ENCODE measurements around the gene C1QTNF8. TPM values are rescaled to one million over a fixed set of nuclear protein-coding genes. Genes with fewer than 3 reads are reported as not detected.

Gene C1QTNF8
- total RNA-seq, 1 experiment from 2014 or later = not detected

DNA sequence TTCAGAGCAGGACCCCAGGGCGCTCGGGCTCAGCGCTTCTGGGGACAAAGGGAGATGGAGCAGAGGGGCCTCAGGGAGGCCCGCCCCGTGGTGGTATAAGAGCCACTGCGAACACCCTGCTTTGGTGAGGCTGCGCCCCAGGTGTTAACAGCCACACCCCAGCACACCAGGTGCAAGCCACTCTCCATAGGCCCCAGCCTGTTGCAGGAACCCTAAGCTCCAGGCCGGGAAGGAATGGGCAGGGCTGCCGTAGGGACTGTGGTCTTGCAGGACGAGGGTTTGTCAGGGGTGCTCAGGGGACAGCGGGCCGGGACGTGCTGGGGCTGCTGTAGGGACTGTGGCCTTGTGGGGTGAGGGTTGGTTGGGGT lies 40.5 kb downstream of the C1QTNF8 start:
- DNase-seq = no peak
- ATAC-seq = no peak
- H3K9me2 ChIP-seq (replicated peaks; ENCODE audit: low read length) = no peaks in the 10 kb centered on the region
- H3K79me2 ChIP-seq (ENCODE audit: low read length) = no peaks in the 10 kb centered on the region
- no peaks in the 10 kb centered on the region for H3F3A ChIP-seq (ENCODE audit: low read length, unreplicated experiment)
- H3K4me2 ChIP-seq (ENCODE audit: low read length) = no peak overlapping the region
- ChIA-PET CTCF (no interaction called here), POLR2A (ENCODE audit: unreplicated experiment) (no interaction called here)
- H3K4me1 ChIP-seq (ENCODE audit: insufficient read depth, low read length) = no peaks in the 10 kb centered on the region
- H3K4me3 ChIP-seq (ENCODE audit: low read length) = no peak overlapping the region
- H3K27me3 ChIP-seq (ENCODE audit: low read length) = no peaks in the 10 kb centered on the region
- H3K9ac ChIP-seq (ENCODE audit: low read length) = no peak overlapping the region
- TF ChIP-seq, protein P1, sequence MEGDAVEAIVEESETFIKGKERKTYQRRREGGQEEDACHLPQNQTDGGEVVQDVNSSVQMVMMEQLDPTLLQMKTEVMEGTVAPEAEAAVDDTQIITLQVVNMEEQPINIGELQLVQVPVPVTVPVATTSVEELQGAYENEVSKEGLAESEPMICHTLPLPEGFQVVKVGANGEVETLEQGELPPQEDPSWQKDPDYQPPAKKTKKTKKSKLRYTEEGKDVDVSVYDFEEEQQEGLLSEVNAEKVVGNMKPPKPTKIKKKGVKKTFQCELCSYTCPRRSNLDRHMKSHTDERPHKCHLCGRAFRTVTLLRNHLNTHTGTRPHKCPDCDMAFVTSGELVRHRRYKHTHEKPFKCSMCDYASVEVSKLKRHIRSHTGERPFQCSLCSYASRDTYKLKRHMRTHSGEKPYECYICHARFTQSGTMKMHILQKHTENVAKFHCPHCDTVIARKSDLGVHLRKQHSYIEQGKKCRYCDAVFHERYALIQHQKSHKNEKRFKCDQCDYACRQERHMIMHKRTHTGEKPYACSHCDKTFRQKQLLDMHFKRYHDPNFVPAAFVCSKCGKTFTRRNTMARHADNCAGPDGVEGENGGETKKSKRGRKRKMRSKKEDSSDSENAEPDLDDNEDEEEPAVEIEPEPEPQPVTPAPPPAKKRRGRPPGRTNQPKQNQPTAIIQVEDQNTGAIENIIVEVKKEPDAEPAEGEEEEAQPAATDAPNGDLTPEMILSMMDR (conservative IDR thresholded peaks at IDR 0.05; ENCODE audit: low read depth, low read length) = no peak
- TF ChIP-seq EZH2phosphoT487 (IDR thresholded peaks at IDR 0.05; ENCODE audit: borderline replicate concordance, low read length) (no peak), EZH2 (IDR thresholded peaks at IDR 0.05; ENCODE audit: low read length, unreplicated experiment) (no peak)
- H3K27ac ChIP-seq (ENCODE audit: low read length) = no peak overlapping the region
- H3K9me3 ChIP-seq (ENCODE audit: low read length) = no peaks in the 10 kb centered on the region
- H4K20me1 ChIP-seq (ENCODE audit: low read length) = no peaks in the 10 kb centered on the region
- H2AFZ ChIP-seq (ENCODE audit: low read length) = no peak overlapping the region
- no peaks in the 10 kb centered on the region for H3K36me3 ChIP-seq (ENCODE audit: low read depth, low read length)
- BruUV-seq (replicated peaks) = no TSS peak
- intact Hi-C loops (cut with micrococcal nuclease) = no loop called here

DNA sequence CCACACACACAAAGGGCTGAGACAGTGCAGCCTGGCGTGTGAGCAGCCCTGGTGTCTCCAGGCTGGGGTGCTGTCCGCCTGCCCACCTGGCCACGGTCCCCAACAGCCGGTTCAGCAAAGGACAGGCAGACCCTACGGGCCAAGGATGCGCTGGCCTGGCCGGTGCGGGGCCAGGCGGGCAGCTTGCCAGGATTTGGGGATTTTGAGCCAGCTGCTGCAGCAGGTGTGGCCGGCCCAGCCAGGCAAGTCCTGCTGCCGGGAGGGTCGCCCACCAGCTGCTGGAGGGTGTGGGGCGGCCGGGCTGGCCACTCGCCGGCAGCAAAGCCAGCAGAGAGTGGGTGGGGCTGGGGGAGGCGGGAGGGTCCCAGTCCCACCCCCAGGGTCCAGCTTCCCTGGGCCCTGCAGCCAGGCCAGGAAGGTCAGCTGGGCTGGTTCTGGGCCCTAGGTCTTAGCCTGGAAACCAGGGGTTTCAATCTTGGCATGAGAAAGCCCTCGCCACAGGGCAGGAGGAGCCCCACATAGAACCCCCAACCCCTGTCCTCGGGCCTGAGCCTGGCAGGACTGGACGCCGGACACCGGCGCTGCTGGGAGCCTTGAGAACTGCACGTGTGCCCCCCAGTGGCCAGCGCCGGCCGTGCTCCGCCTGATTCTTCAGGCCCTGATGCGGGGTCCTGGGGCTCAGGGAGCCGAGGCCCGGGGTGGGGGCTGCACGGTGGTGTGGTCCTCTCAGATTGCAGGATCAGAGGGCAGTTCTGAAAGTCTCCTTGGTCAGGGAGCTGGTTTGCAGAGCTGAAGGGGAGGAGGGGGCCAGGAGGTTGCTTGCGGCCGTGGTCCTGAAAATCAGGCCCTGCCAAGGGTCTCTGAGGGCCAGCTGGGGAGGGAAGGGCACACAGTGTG lies 41.1 kb downstream of the C1QTNF8 start:
- no peaks in the 10 kb centered on the region for H3K4me1 ChIP-seq (ENCODE audit: insufficient read depth, low read length)
- H3K4me2 ChIP-seq (ENCODE audit: low read length) = no peak overlapping the region
- peak; percentile 80 for ATAC-seq
- peak; percentile 50 for DNase-seq
- intact Hi-C loops (cut with micrococcal nuclease) = no loop called here
- H3K9ac ChIP-seq (ENCODE audit: low read length) = no peak overlapping the region
- H4K20me1 ChIP-seq (ENCODE audit: low read length) = no peaks in the 10 kb centered on the region
- H2AFZ ChIP-seq (ENCODE audit: low read length) = no peak overlapping the region
- no peak overlapping the region for H3K4me3 ChIP-seq (ENCODE audit: low read length)
- H3K9me2 ChIP-seq (replicated peaks; ENCODE audit: low read length) = no peaks in the 10 kb centered on the region
- no peak overlapping the region for H3K27ac ChIP-seq (ENCODE audit: low read length)
- H3K27me3 ChIP-seq (ENCODE audit: low read length) = no peaks in the 10 kb centered on the region
- no peaks in the 10 kb centered on the region for H3K9me3 ChIP-seq (ENCODE audit: low read length)
- no peaks in the 10 kb centered on the region for H3K79me2 ChIP-seq (ENCODE audit: low read length)
- H3K36me3 ChIP-seq (ENCODE audit: low read depth, low read length) = no peaks in the 10 kb centered on the region
- ChIA-PET CTCF (no interaction called here), POLR2A (ENCODE audit: unreplicated experiment) (no interaction called here)
- TF ChIP-seq EZH2phosphoT487 (IDR thresholded peaks at IDR 0.05; ENCODE audit: borderline replicate concordance, low read length) = no peak
- no peak for TF ChIP-seq EZH2 (IDR thresholded peaks at IDR 0.05; ENCODE audit: low read length, unreplicated experiment)
- TF ChIP-seq, protein P1 (conservative IDR thresholded peaks at IDR 0.05; ENCODE audit: low read depth, low read length) = peak; percentile 76
- no peaks in the 10 kb centered on the region for H3F3A ChIP-seq (ENCODE audit: low read length, unreplicated experiment)
- no TSS peak for BruUV-seq (replicated peaks)

DNA sequence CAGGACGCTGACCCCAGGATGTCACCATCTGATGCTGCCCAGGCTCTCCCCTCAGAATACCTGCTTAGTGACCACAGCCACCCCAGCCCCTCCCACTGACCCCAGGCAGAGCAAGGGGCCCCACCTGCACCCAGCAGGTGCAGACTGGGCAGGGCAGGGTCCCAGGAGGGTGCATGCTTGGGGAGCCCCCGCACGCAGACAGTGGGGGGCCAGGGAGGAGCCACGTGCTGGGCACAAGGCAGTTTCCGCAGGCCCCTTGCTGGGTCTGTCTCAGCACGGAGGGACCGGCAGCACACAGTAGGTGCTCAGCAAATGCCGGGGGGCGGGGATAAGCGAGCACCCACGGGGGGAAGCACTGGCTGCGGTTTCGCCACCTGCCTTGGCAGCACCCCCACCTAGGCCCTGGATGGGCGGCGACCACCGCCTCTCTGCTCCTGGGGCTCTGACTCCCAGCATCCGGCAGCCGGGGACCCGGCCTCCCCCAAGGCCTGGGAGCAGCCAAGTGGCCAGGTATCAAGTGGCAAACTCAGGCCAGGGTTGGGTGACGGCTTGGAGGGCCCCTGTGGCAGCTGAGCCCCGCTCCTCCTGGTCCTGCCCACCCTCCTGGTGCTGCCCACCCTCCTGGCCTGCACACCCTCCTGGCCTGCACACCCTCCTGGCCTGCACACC lies 42.2 kb downstream of the C1QTNF8 start:
- H3K27ac ChIP-seq (ENCODE audit: low read length) = no peak overlapping the region
- H2AFZ ChIP-seq (ENCODE audit: low read length) = no peak overlapping the region
- no peaks in the 10 kb centered on the region for H3K79me2 ChIP-seq (ENCODE audit: low read length)
- ChIA-PET POLR2A (ENCODE audit: unreplicated experiment) (no interaction called here), CTCF (no interaction called here)
- no peak overlapping the region for H3K4me2 ChIP-seq (ENCODE audit: low read length)
- intact Hi-C loops (cut with micrococcal nuclease) = no loop called here
- H3K9me3 ChIP-seq (ENCODE audit: low read length) = no peaks in the 10 kb centered on the region
- H3K36me3 ChIP-seq (ENCODE audit: low read depth, low read length) = no peaks in the 10 kb centered on the region
- no peak for ATAC-seq
- no peaks in the 10 kb centered on the region for H3K4me1 ChIP-seq (ENCODE audit: insufficient read depth, low read length)
- BruUV-seq (replicated peaks) = no TSS peak
- no peaks in the 10 kb centered on the region for H4K20me1 ChIP-seq (ENCODE audit: low read length)
- TF ChIP-seq EZH2 (IDR thresholded peaks at IDR 0.05; ENCODE audit: low read length, unreplicated experiment) = no peak
- TF ChIP-seq, protein P1 (conservative IDR thresholded peaks at IDR 0.05; ENCODE audit: low read depth, low read length) = no peak
- TF ChIP-seq EZH2phosphoT487 (IDR thresholded peaks at IDR 0.05; ENCODE audit: borderline replicate concordance, low read length) = no peak
- no peak overlapping the region for H3K4me3 ChIP-seq (ENCODE audit: low read length)
- H3K27me3 ChIP-seq (ENCODE audit: low read length) = no peaks in the 10 kb centered on the region
- no peak for DNase-seq
- H3K9ac ChIP-seq (ENCODE audit: low read length) = no peak overlapping the region
- no peaks in the 10 kb centered on the region for H3K9me2 ChIP-seq (replicated peaks; ENCODE audit: low read length)
- H3F3A ChIP-seq (ENCODE audit: low read length, unreplicated experiment) = no peaks in the 10 kb centered on the region
